Astrocyte (in vitro differentiated cells and primary cell): ENCODE measurements around the gene PDAP1.

ENCODE experiments used
- CTCF ChIP-seq: IDR thresholded peaks from 2 replicates; pipeline ENCODE4 v1.5.1; 2011; ENCODE audit warnings: low read depth, mild to moderate bottlenecking, inconsistent platforms, low read length, moderate library complexity; ENCODE audit not compliant: insufficient read depth
- EZH2 ChIP-seq: IDR thresholded peaks from 2 replicates; pipeline ENCODE4 v1.6.1; 2012; ENCODE audit warnings: mild to moderate bottlenecking, low read length, inconsistent platforms; ENCODE audit not compliant: insufficient read depth

- TF ChIP-seq CTCF (no peak), EZH2 (no peak)
Observed at GRCh38 chr7:99384523-99384922, 23.9 kb downstream of the PDAP1 start.
